ENCODE measurements around the gene OTX1.
"Not testable (repeated sequence)": the region's sequence is repeated elsewhere in the genome, so short reads cannot be mapped to it uniquely, and the experiment has no call there.

The OTX1 gene

DNA sequence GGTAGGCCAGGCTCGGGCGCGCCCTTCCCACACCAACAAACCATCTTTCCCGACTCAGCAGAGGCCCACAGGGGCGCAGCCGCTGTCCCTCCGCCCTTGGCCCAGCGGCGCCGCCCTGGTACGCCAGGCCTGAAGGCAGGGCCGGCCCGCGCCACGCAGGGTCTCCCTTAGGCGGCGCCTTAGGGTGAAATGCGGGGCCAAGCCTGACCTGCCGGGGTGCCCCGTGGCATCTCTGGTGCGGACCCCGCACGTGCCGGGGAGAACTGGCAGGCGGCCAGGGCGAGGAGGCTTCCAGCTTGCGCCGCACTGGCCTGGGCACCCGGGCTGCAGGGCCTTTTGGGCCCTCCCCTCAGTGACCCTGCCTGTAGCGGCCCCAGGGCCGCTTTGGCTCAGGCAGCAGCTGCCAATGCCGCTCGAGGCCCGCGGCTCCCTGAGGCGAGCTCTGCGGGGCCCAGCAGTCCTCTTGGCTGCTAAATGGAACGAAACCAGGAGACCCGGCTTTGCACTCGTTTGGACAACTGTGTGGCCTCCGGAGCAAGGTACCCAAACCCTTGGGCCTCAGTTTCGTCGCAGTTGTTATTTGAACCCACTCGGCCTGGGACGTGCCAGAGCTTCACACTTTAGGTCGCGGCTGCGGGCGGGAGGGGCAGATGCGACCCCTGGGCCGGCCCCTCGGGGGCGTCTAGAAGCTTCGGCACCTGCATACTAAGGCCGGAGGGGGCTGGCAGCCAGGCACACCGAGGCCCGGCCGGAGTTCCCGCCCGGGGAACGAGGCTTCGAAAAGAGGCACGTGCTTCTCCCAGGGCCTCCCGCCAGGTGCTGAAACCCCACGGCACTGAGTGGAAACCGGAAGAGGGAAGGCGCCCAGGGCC lies 8.5 kb downstream of the OTX1 start:
- no peak for DNase-seq (ENCODE audit: low read depth in 4 of 4, low spot score in 1 of 4)

DNA sequence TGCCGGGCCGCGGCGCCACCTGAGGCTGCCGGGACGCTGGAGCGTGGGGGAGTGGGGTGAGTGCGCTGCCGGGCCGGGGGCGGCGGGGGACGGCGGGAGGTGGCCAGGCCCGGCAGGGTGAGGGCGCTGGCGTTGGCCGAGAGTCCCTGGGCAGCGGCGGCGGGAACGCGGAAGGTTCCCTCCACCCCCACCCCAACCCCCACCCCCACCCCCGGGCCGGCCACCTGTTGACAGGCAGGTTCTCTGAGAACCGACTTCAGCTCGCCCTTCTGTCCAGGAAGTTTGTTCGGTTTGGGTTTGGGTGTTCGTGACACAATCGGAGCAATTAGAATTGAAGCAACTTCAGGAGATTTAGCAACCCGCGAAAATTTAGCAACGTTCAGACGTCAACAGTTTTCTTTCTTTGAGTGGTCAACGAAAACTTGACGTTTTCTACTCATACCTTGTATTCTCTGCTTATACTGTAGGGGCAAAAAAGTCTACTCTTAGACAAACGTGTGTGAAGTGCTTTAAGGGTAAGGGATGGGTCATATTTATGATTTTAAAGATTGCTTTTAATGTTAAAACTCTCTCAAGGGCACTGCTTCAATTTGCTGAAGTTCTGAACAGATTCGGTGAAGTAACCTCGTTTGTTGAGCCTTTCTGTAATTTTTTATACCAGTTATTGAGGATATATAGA lies 9.3 kb downstream of the OTX1 start:
- DNase-seq (ENCODE audit: low read depth in 4 of 4, low spot score in 1 of 4): no peak

DNA sequence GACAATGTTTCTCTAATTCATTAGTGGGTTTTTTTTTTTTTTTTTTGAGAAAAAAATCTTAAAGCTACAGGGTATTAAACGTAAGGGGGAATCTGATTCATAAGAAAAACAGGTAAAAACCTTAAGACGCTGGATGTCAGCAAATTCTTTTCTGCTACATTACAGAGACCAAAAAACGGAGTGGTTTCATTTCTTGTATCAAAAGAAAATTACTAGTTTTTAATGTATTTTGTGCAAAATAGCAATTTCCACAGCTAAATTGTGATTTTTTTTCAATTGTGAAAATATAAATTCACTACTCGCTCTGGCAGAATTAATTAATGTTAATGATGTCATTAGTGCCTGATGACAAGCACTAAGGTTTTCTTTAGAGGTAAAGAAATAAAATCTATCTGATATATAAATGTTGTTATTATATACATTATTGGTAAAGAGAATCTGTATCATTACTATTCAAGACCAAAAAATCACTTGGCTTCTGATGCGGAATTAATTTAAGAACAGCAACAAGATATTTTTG lies 9.9 kb downstream of the OTX1 start:
- DNase-seq (ENCODE audit: low read depth in 4 of 4, low spot score in 1 of 4): no peak

DNA sequence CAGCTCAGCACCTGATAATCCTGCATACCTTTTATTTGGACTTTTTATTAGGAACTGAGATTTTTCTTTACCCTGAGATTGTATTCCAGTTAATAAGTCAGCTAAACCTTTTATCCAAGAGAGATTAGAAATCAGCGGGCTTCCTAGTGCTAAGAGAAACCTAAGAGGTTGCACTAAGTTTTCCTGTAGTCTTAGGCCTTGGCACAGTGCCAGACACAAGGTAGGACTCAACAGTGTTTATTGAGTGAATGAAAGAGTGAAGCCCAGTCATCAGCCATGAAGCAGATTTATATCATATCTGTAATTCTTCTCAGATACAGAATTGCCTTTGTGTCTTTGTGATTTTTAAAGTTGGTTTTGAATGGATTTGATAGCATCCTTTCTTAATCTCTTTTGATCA lies 13.6 kb downstream of the OTX1 start:
- DNase-seq (ENCODE audit: low read depth in 4 of 4, low spot score in 1 of 4): no peak

DNA sequence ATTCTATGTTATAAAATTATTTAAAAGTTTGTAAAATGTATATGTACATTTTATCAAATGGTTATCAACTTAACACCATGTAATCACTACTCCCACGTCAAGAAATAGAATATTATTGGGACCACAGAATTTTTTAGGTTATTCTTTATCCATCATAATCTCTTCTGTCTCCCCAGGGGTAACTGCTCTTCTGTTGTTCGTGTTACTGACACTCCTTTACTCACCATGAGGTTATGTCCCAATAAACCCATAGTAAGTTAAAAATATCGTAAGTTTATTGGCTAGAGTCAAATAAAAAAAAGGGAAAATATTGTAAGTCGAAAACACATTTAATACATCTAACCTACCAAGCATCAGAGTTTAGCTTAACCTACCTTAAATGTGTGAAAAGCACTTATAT lies 14.0 kb downstream of the OTX1 start:
- DNase-seq (ENCODE audit: low read depth in 4 of 4, low spot score in 1 of 4): no peak

DNA sequence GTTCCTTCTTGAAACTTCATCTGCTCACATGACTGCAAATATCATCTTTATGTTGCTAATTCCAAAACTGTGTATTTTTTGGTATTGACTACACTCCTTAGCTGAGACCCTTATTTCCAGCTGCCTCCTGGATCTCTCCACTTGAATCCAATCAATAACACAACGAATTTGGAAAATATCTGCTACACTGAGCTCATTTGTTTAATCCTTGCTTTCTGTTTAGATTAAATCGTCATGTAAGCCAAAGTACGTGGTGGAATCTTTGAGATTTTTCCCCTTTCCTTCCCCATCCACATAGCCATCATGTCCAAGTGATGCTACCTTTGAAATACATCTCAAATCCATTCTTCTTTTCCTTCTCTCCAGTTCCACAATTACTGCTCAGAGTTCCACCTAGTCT lies 15.6 kb downstream of the OTX1 start:
- DNase-seq (ENCODE audit: low read depth in 4 of 4, low spot score in 1 of 4): no peak

DNA sequence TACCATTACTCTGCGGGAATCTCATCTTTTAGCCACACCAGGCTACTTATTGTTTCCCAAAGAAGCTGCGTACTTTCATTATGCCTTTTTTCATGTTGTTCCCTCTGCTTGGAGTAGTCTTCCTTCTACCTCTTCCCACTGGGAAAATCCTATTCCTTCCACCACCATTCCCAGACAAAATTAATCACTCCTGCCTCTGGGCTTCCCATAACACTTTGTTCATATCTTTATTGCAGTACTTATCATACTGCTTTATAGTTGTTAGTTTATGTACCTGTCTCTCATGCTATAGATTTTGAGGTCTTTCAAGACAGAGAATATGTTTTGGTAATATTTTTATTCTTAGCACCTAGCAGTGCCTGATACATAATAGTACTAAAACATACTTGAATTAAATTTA lies 16.2 kb downstream of the OTX1 start:
- no peak for DNase-seq (ENCODE audit: low read depth in 4 of 4, low spot score in 1 of 4)

DNA sequence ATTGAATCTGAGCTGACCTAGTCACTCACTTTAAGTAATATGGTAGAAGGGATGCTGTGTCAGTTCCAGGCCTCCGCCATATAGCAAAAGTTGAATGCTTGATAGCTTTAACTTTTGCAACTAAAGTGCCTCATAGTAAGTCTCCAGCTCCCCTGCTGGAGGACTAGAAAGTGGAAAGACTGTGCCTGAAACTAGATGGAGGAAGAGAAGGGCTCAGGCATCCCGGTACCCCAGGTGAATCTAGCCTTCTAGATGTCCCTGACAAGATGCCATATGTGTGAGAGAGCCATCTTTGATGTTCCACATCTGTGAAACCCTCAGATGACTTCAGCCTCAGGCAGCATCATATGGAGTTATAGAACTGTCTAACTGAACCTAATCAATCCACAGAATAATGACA lies 21.0 kb downstream of the OTX1 start:
- no peak for DNase-seq (ENCODE audit: low read depth in 4 of 4, low spot score in 1 of 4)

DNA sequence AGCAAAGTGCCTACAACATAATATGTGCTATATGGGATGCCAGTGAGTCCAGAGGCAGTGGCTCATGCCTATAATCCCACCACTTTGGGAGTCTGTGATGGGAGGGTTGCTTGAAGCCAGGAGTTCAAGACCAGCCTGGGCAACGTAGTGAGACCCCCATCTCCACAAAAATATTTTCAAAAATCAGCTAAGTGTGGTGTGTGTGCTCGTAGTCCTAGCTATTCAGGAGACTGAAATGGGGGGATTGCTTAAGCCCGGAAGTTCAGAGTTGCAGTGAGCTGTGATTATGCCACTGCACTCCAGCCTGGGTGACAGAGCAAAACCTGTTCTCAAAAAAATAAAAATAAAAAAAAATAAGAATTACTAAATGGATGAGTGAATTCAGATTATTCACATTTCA lies 23.4 kb downstream of the OTX1 start:
- DNase-seq (ENCODE audit: low read depth in 4 of 4, low spot score in 1 of 4): no peak

DNA sequence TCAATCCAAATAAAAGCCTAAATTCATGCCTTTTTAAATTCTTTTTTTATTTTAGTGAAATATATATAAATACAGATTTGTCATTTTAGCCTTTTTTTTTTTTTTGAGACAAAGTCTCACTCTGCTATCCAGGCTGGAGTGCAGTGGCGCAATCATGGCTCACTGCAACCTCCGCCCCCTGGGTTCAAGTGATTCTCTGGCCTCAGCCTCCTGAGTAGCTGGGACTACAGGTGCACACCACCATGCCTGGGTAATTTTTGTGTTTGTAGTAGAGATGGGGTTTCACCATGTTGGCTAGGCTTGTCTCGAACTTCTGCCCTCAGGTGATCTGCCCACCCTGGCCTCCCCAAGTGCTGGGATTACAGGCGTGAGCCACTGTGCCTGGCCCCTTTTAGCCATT lies 23.8 kb downstream of the OTX1 start:
- not testable (repeated sequence) for DNase-seq (ENCODE audit: low read depth in 4 of 4, low spot score in 1 of 4)

DNA sequence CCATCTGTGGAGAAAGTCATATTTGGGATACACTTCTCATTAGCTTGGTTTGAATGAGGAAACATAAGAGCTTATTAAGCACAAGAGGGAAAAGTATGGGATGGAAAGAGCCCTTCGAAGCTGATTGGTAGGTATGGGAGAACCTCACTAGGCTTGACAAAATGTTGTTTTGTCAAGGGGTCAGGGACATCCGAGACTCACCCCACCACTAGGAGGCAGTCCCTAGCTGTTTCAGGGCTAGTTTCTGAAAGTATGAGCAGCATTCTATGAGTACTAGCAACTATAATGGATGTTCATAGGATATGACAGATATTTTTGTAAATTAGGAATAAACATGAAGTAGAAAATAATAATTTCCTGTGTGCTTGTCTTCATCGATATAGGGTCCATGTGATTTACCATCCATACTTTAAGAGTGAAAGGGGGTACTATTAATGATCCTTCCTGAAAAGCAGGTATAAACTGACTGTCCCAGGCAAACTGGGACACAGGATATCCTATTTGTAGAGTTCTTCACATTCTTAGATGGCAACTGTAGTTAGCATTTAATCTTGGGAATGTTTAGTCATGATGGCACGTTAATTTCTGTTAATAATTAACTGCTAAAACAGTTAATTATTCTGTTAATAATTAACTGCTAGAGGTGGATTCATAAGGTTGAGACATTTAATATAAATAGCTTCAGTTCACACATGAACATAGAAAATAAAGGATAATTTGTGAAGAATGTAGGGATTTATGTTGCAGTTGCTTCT lies 28.4 kb downstream of the OTX1 start:
- no peak for DNase-seq (ENCODE audit: low read depth in 4 of 4, low spot score in 1 of 4)

DNA sequence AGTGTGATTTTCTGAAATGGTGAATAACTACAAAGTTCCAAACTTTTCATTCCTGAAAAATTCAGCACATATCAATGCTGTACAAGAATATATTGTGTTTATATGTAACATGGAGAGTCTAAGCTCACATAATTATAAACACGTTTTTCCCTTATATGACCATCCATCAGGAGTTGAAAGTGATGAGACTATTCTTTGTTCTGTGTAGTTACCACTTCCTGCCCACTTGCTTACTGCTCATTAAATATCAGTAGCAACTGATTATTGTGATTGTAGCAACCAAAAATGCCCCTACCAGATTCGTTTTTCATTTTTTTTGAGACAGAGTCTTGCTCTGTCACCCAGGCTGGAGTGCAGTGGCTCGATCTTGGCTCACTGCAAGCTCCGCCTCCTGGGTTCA lies 30.8 kb downstream of the OTX1 start:
- DNase-seq (ENCODE audit: low read depth in 4 of 4, low spot score in 1 of 4): no peak

DNA sequence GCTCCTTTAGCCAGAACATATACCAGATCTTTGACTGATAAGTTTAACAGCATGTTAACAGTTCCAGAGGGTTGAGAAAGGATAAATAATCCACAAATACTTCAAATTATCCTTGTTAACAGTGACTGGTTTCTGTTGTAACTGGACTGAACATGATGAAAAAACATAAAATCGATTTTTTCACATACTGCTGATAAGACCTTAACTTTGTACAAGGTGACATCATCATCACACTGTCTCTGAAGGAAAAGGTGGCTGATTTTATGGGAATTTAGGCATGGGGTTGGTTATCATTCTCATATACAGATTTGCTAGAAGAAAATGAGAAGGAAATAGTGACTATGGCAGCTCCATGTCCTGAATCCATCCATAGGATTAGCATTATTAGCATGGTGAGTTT lies 36.1 kb downstream of the OTX1 start:
- no peak for DNase-seq (ENCODE audit: low read depth in 4 of 4, low spot score in 1 of 4)

DNA sequence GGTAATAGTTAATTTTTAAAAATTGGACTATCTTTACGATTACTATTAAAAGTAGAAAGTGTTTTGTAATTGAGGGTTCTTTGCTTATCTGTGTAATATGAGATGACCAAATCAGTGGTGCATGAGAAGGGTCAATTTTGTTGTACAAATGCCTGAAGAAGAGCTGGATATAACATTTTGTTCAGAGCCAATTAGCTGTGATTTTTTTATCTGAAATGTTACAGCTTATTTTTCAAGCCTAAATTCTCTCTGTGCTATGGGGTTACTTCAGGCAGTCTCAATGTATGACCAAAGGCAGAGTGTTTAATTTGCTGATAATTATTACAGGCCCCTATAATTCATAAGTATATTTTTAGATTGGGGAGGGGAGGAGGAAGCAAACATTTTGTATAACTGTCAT lies 41.8 kb downstream of the OTX1 start:
- no peak for DNase-seq (ENCODE audit: low read depth in 4 of 4, low spot score in 1 of 4)

DNA sequence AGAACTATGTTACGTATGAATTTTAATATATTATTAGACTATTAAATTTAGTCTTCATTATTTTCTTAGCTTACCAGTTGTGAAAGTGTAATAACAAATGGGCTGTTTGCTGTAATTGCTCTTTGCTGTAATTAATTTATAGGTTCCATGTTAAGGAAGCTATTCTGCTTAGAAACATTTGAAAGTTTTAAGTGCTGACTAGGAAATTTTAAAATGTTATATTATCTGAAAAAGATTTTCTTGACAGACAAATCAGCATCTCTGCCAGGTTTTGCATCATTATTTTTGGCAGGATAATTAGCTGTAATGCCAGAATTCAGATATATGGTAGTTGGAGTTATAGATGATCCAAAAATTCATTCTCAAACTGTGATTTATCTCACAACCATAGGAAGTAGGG lies 42.2 kb downstream of the OTX1 start:
- no peak for DNase-seq (ENCODE audit: low read depth in 4 of 4, low spot score in 1 of 4)

DNA sequence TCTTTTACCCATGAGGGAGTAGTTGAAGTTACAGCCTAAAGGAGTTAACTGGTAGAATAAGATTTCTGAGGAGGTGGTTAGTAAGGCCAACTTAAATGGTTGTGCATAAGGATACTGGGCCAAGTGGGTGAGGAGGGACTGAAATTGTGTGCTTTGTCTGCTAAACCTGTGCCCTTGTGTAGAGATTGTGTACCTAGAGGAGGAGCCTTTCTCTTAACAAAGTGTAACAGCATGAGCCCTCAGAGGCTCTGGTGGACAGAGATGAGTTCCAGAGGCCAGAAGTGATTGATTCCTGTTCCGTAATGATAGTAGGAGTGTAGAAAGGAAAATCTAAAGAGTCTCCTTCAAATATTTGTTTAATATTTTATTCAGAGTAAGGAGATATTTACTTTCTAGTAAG lies 42.9 kb downstream of the OTX1 start:
- no peak for DNase-seq (ENCODE audit: low read depth in 4 of 4, low spot score in 1 of 4)

DNA sequence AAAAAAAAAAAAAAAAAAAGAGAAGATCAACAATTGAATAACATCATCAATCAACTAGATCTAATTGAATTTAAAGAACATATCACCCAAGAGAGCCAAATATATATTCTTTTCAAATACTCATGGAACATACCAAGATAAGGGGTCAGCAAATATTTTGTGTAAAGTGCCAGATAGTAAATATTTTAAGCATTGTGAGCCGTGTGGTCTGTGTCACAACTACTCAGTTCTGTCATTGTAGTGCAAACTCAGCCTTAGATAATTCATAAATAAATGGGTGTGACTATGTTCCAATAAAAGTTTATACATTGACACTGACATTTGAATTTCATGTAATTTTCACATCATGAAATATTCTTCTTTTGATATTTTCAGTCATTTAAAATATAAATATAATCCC lies 45.9 kb downstream of the OTX1 start:
- no peak for DNase-seq (ENCODE audit: low read depth in 4 of 4, low spot score in 1 of 4)

DNA sequence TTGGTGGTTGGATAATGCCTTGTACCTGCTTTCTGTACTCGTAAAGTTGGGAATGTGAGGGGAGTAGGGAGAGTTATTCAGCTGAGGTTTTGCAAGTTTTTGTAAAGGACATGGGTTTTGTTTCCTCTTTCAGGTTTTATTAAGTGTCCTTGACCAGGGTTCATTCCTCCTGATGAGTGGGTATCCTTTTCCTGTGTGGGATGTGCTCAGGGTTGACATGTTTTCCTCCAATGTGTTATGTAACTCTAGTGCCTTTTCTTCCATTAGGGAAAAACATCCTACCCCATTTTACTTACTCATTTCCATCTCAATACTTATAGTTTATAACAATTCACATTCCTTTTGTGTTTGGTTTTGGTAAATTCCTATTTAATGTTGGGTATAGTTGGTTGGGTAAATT lies 48.4 kb downstream of the OTX1 start:
- no peak for DNase-seq (ENCODE audit: low read depth in 4 of 4, low spot score in 1 of 4)

DNA sequence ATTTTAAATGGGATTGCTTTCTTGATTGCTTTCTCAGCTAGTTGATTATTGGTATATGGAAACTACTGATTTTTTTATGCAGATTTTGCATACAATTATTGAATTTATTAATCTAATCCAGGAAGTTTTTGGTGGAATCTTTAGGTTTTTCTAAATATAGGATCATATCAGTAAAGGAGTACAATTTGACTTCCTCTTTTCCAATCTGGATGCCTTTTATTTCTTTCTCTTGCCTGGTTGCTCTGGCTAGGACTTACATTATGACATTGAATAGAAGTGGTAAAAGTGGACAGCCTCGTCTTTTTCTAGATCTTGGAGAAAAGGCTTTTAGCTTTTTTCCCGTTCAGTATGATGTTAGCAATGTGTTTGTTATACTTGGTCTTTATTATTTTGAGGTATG lies 51.3 kb downstream of the OTX1 start:
- no peak for DNase-seq (ENCODE audit: low read depth in 4 of 4, low spot score in 1 of 4)

DNA sequence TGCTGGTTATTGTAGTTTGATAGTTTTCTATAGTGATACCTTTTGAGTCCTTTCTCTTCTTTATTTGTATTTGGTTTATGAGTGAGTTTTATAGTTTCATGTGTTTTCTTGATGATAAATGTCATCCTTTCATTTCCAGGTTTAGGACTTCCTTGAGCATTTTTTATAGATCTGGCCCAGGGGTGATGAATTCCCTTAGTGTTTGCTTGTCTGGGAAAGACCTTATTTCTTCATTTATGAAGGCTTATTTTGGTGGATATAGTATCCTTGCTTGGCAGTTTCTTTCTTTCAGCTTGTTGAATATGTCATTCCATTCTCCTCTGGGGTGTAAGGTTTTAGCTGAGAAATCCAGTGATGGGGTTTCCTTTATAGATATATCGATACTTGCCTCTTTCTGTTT lies 53.9 kb downstream of the OTX1 start:
- DNase-seq (ENCODE audit: low read depth in 4 of 4, low spot score in 1 of 4): no peak

Measured in stimulated activated CD4-positive, alpha-beta T cell treated with anti-CD3 and anti-CD28 coated beads, Interleukin-1b, Interleukin-23, amount 100 ng/mL, for 24 hours (primary cell).